ENCODE measurements around the gene PRPF18. TPM values are rescaled to one million over a fixed set of nuclear protein-coding genes. Genes with fewer than 3 reads are reported as not detected.

PRPF18 gene
- total and polyA plus RNA-seq, 2 donors (not counting 1 experiment from before 2014, with no cell fraction given), result 12.2 to 28.9 TPM

DNA sequence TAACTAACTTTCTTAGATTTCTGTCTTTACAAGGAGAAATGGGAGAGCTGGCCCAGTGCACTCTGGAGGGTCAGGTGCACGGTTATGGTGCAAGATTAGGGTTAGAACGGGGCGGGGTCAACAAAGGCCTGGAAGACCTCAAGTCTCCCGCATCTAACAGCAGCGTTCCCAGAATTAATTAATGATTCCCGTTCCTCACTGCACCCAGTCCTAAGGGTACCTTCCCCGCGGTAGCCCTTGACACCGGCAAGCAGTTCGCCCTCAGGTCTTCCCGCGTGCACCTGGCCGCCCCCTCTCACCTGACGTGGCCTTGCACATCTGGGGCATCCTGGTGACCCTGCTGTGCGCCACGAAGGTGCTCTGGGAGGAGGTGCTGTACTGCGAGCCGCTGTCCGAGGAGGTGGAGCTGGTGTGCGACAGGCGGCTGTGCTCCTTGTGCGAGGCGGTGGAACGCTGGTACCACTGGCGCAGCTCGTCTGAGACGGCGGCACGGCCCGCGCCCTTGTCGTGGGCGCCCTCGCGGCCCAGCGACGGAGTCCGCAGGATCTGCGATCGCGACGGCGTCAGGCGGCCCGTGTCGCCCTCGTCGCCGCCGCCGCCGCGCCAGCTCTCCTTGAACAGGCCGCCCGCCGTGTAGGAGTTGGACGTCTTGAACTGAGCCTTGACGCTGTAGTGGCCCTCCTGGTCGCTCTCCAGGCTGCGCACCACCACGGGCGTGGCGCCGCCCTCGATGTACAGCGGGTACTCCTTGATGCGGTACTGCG is 69.8 kb downstream of the PRPF18 start:
- Histone ChIP-seq H3K79me2 (ENCODE audit: control insufficient read depth, insufficient read depth, low read length) (no peaks in the 10 kb centered on the region), H3K27ac (ENCODE audit: low read length in 2 of 2) (no peak overlapping the region), H4K20me1 (ENCODE audit: control insufficient read depth, insufficient read depth, low read length, poor library complexity, severe bottlenecking) (no peaks in the 10 kb centered on the region), H3K4me1 (ENCODE audit: control insufficient read depth in 2 of 2, insufficient read depth in 2 of 2, low read length in 2 of 2) (peaks cover 7 to 16% of the 10 kb centered on the region in 2 donors), H3K9ac (ENCODE audit: low read length) (no peak overlapping the region), H3K4me2 (replicated peaks; ENCODE audit: low read depth, low read length, poor library complexity, severe bottlenecking) (no peak overlapping the region), H3K27me3 (replicated peaks in 1 of 4; ENCODE audit: control extremely low read depth in 1 of 4, control insufficient read depth in 3 of 4, insufficient read depth in 4 of 4, low read length in 3 of 4) (peaks cover 0 to 7% (median 0%) of the 10 kb centered on the region in 4 experiments), H3K9me3 (ENCODE audit: control extremely low read depth in 1 of 3, control insufficient read depth in 2 of 3, insufficient read depth in 1 of 3, low read length in 2 of 3) (no peaks in the 10 kb centered on the region), H3K4me3 (ENCODE audit: control extremely low read depth in 1 of 5, extremely low read depth in 1 of 5, insufficient read depth in 1 of 5, low read depth in 2 of 5, low read length in 4 of 5) (no peak overlapping the region), H3K36me3 (replicated peaks in 1 of 2; ENCODE audit: control extremely low read depth in 1 of 2, control insufficient read depth in 1 of 2, extremely low read depth in 1 of 2, insufficient read depth in 2 of 2, low read length in 1 of 2) (no peaks in the 10 kb centered on the region), H2AFZ (ENCODE audit: insufficient read depth, low read depth, low read length, poor library complexity, severe bottlenecking) (no peak overlapping the region)
- TF ChIP-seq, protein P1, sequence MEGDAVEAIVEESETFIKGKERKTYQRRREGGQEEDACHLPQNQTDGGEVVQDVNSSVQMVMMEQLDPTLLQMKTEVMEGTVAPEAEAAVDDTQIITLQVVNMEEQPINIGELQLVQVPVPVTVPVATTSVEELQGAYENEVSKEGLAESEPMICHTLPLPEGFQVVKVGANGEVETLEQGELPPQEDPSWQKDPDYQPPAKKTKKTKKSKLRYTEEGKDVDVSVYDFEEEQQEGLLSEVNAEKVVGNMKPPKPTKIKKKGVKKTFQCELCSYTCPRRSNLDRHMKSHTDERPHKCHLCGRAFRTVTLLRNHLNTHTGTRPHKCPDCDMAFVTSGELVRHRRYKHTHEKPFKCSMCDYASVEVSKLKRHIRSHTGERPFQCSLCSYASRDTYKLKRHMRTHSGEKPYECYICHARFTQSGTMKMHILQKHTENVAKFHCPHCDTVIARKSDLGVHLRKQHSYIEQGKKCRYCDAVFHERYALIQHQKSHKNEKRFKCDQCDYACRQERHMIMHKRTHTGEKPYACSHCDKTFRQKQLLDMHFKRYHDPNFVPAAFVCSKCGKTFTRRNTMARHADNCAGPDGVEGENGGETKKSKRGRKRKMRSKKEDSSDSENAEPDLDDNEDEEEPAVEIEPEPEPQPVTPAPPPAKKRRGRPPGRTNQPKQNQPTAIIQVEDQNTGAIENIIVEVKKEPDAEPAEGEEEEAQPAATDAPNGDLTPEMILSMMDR (IDR thresholded peaks at IDR 0.05), result no peak
- TF ChIP-seq EZH2 (IDR thresholded peaks at IDR 0.05; ENCODE audit: borderline replicate concordance, insufficient read depth, low read depth, low read length, poor library complexity, severe bottlenecking), result no peak
- 99% methylated on average over 67 of the region's 68 CpGs for WGBS (ENCODE audit: insufficient coverage)
- Mint-ChIP-seq H3K9me3 (ENCODE audit: insufficient read depth) (no peaks in the 10 kb centered on the region), H3K4me3 (no peak overlapping the region), H3K4me1 (peaks cover 9% of the 10 kb centered on the region), H3K27me3 (no peaks in the 10 kb centered on the region), H3K27ac (no peak overlapping the region)
- DNase-seq (no peak), ATAC-seq (ENCODE audit: low read depth) (no peak)
- intact Hi-C loops (cut with micrococcal nuclease), result no loop called here
- POLR2A ChIA-PET, result no interaction called here
- CTCF ChIA-PET, result interaction anchor here (1.1 kb wide), 1 partner anchor 120 kb away, joined by 3 read pairs; no protein-coding TSS in a partner anchor

DNA sequence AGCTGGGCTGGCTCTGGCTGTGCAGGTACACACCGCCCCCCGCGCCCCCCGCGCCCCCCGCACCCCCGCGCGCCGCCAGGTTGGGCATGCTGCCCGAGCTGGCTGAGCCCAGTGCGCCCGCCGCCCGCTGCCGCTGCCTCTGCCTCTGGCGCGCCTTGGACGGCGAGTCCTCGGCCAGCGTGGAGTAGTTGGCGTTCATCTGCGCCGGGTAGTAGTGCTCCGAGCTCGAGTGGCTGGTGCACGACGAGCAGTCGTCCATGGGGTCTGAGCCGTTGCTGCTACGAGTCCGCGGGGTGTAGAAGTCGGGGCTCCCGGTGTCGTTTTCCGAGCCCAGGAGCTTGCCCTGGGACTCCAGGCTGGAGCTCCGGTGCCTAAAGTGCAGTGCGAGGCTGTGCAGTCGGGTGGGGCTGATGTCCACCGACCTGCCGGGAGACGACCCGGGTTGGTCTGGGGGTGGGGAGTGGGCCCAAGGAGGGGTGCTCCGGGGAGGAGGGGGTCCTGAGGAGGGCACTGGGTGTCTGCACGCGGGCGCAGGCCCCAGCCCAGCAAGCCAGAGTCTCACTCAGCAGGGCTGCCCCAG is 70.4 kb downstream of the PRPF18 start:
- no peaks in the 10 kb centered on the region for H3K9me3 Mint-ChIP-seq (ENCODE audit: insufficient read depth)
- TF ChIP-seq, protein P1 (IDR thresholded peaks at IDR 0.05), result no peak
- TF ChIP-seq EZH2 (IDR thresholded peaks at IDR 0.05; ENCODE audit: borderline replicate concordance, insufficient read depth, low read depth, low read length, poor library complexity, severe bottlenecking), result no peak
- H3K4me2 ChIP-seq (replicated peaks; ENCODE audit: low read depth, low read length, poor library complexity, severe bottlenecking), result no peak overlapping the region
- WGBS (ENCODE audit: insufficient coverage), result 95% methylated on average over 48 of the region's 49 CpGs
- no peaks in the 10 kb centered on the region for H4K20me1 ChIP-seq (ENCODE audit: control insufficient read depth, insufficient read depth, low read length, poor library complexity, severe bottlenecking)
- no peak overlapping the region for H3K9ac ChIP-seq (ENCODE audit: low read length)
- H3K27me3 ChIP-seq (replicated peaks in 1 of 4; ENCODE audit: control extremely low read depth in 1 of 4, control insufficient read depth in 3 of 4, insufficient read depth in 4 of 4, low read length in 3 of 4), result peaks cover 0 to 7% (median 0%) of the 10 kb centered on the region in 4 experiments
- no peak overlapping the region for H2AFZ ChIP-seq (ENCODE audit: insufficient read depth, low read depth, low read length, poor library complexity, severe bottlenecking)
- peaks cover 7 to 16% of the 10 kb centered on the region in 2 donors for H3K4me1 ChIP-seq (ENCODE audit: control insufficient read depth in 2 of 2, insufficient read depth in 2 of 2, low read length in 2 of 2)
- H3K4me3 Mint-ChIP-seq, result no peak overlapping the region
- ChIA-PET POLR2A (interaction anchor here (0.6 kb wide), 1 partner anchor 19 kb away, joined by 5 read pairs; no protein-coding TSS in a partner anchor), CTCF (interaction anchor here (0.6 to 0.8 kb wide), 3 partner anchors 120 to 1210 kb away, joined by 3 to 5 read pairs (median 4); no protein-coding TSS in a partner anchor)
- intact Hi-C loops (cut with micrococcal nuclease), result no loop called here
- H3K4me3 ChIP-seq (ENCODE audit: control extremely low read depth in 1 of 5, extremely low read depth in 1 of 5, insufficient read depth in 1 of 5, low read depth in 2 of 5, low read length in 4 of 5), result no peak overlapping the region
- no peaks in the 10 kb centered on the region for H3K27me3 Mint-ChIP-seq
- no peak overlapping the region for H3K27ac ChIP-seq (ENCODE audit: low read length in 2 of 2)
- DNase-seq (no peak), ATAC-seq (ENCODE audit: low read depth) (no peak)
- peaks cover 9% of the 10 kb centered on the region for H3K4me1 Mint-ChIP-seq
- no peaks in the 10 kb centered on the region for H3K79me2 ChIP-seq (ENCODE audit: control insufficient read depth, insufficient read depth, low read length)
- no peaks in the 10 kb centered on the region for H3K9me3 ChIP-seq (ENCODE audit: control extremely low read depth in 1 of 3, control insufficient read depth in 2 of 3, insufficient read depth in 1 of 3, low read length in 2 of 3)
- no peaks in the 10 kb centered on the region for H3K36me3 ChIP-seq (replicated peaks in 1 of 2; ENCODE audit: control extremely low read depth in 1 of 2, control insufficient read depth in 1 of 2, extremely low read depth in 1 of 2, insufficient read depth in 2 of 2, low read length in 1 of 2)
- H3K27ac Mint-ChIP-seq, result no peak overlapping the region
